NCI-H2107 (cell line): Measurements from ENCODE around the gene HHEX.
"Not testable (repeated sequence)": the region's sequence is repeated elsewhere in the genome, so short reads cannot be mapped to it uniquely, and the experiment has no call there.

Source experiments
- DNase-seq: peaks from one replicate; lab custom pipeline; 2025; lab: John Stamatoyannopoulos, UW

Gene HHEX

GRCh38 chr10:92734301-92734700, 44.5 kb downstream of the HHEX start:
- no peak for DNase-seq

- no peak for DNase-seq
These were observed 46.2 kb downstream of the HHEX start for GRCh38 chr10:92735938-92736337.

- DNase-seq, result no peak
These were observed 47.7 kb downstream of the HHEX start for GRCh38 chr10:92737484-92737883.

- DNase-seq, result no peak
These were observed 51.0 kb downstream of the HHEX start for GRCh38 chr10:92740762-92741161.

GRCh38 chr10:92741741-92742140, 52.0 kb downstream of the HHEX start:
- DNase-seq, result not testable (repeated sequence)

- DNase-seq, result no peak
These were observed 52.8 kb downstream of the HHEX start for GRCh38 chr10:92742331-92743228.
